ENCODE data around the gene RCSD1.
A peak's percentile ranks its signal among the peaks of the same experiment; 100 is the strongest.

The RCSD1 gene

GRCh38 chr1:167703557-167703956 is 73.5 kb downstream of the RCSD1 start:
- no peaks in the 10 kb centered on the region for H3K27me3 Mint-ChIP-seq
- ATAC-seq (replicated peaks): no peak
- H3K4me3 Mint-ChIP-seq: no peak overlapping the region
- peaks cover 73% of the 10 kb centered on the region for H3K36me3 Mint-ChIP-seq (ENCODE audit: insufficient read depth)
- no peaks in the 10 kb centered on the region for H3K9me3 Mint-ChIP-seq
- no peak for DNase-seq
- peak overlapping the region; percentile 22 to 35 for H3K27ac Mint-ChIP-seq
- H3K4me1 Mint-ChIP-seq (ENCODE audit: low read depth in 2 of 2): peaks cover 14 to 35% of the 10 kb centered on the region in 2 donors

- no peak for DNase-seq
- no peak for ATAC-seq (replicated peaks)
- peaks cover 16 to 26% of the 10 kb centered on the region in 2 donors for H3K4me1 Mint-ChIP-seq (ENCODE audit: low read depth in 2 of 2)
- no peaks in the 10 kb centered on the region for H3K27me3 Mint-ChIP-seq
- peak overlapping the region; percentile 22 to 35 for H3K27ac Mint-ChIP-seq
- no peaks in the 10 kb centered on the region for H3K9me3 Mint-ChIP-seq
- peaks cover 61% of the 10 kb centered on the region for H3K36me3 Mint-ChIP-seq (ENCODE audit: insufficient read depth)
- H3K4me3 Mint-ChIP-seq: no peak overlapping the region
Measured at GRCh38 chr1:167704715-167705114, 74.7 kb downstream of the RCSD1 start.

GRCh38 chr1:167705250-167705649 is 75.2 kb downstream of the RCSD1 start:
- H3K4me1 Mint-ChIP-seq (ENCODE audit: low read depth in 2 of 2): peaks cover 15 to 22% of the 10 kb centered on the region in 2 donors

GRCh38 chr1:167706363-167706762 is 76.3 kb downstream of the RCSD1 start:
- peak overlapping the region in 1 of 2 donors; percentile 75 for H3K27ac Mint-ChIP-seq
- no peaks in the 10 kb centered on the region for H3K27me3 Mint-ChIP-seq
- no peak for ATAC-seq (replicated peaks)
- no peaks in the 10 kb centered on the region for H3K9me3 Mint-ChIP-seq
- H3K4me1 Mint-ChIP-seq (ENCODE audit: low read depth in 2 of 2): peaks cover 15 to 18% of the 10 kb centered on the region in 2 donors
- no peak for DNase-seq
- no peak overlapping the region for H3K4me3 Mint-ChIP-seq
- H3K36me3 Mint-ChIP-seq (ENCODE audit: insufficient read depth): peaks cover 45% of the 10 kb centered on the region

More at GRCh38 chr1:167705250-167705649, 75.2 kb downstream of the RCSD1 start:
- Mint-ChIP-seq H3K4me3 (no peak overlapping the region), H3K36me3 (ENCODE audit: insufficient read depth) (peaks cover 56% of the 10 kb centered on the region), H3K27ac (no peak overlapping the region), H3K27me3 (no peaks in the 10 kb centered on the region), H3K9me3 (no peaks in the 10 kb centered on the region)
- DNase-seq: no peak
- ATAC-seq (replicated peaks): no peak

GRCh38 chr1:167706931-167707877 is 77.2 kb downstream of the RCSD1 start:
- Mint-ChIP-seq H3K27me3 (no peaks in the 10 kb centered on the region), H3K4me3 (no peak overlapping the region), H3K36me3 (ENCODE audit: insufficient read depth) (peaks cover 40% of the 10 kb centered on the region), H3K9me3 (no peaks in the 10 kb centered on the region), H3K4me1 (ENCODE audit: low read depth in 2 of 2) (peaks cover 14 to 15% of the 10 kb centered on the region in 2 donors), H3K27ac (peak overlapping the region; percentile 75 to 90)
- ATAC-seq (replicated peaks) (no peak), DNase-seq (no peak)

- ATAC-seq (replicated peaks) (no peak), DNase-seq (no peak)
- Mint-ChIP-seq H3K4me3 (no peak overlapping the region), H3K36me3 (ENCODE audit: insufficient read depth) (peaks cover 36% of the 10 kb centered on the region), H3K4me1 (ENCODE audit: low read depth in 2 of 2) (peaks cover 14 to 15% of the 10 kb centered on the region in 2 donors), H3K9me3 (no peaks in the 10 kb centered on the region), H3K27me3 (no peaks in the 10 kb centered on the region), H3K27ac (peak overlapping the region; percentile 70 to 90)
Measured at GRCh38 chr1:167707942-167708341, 77.9 kb downstream of the RCSD1 start.

GRCh38 chr1:167708940-167709389 is 78.9 kb downstream of the RCSD1 start:
- no peaks in the 10 kb centered on the region for H3K27me3 Mint-ChIP-seq

GRCh38 chr1:167710836-167711235 is 80.8 kb downstream of the RCSD1 start:
- peaks cover 27 to 33% of the 10 kb centered on the region in 2 donors for H3K4me1 Mint-ChIP-seq (ENCODE audit: low read depth in 2 of 2)
- peaks cover 5 to 10% of the 10 kb centered on the region in 2 donors for H3K27me3 Mint-ChIP-seq
- DNase-seq (no peak), ATAC-seq (replicated peaks) (no peak)
- H3K27ac Mint-ChIP-seq: peak overlapping the region in 1 of 2 donors; percentile 38
- peaks cover 37% of the 10 kb centered on the region for H3K36me3 Mint-ChIP-seq (ENCODE audit: insufficient read depth)
- peaks cover 0 to 4% of the 10 kb centered on the region in 2 donors for H3K9me3 Mint-ChIP-seq
- H3K4me3 Mint-ChIP-seq: no peak overlapping the region

More at GRCh38 chr1:167708940-167709389, 78.9 kb downstream of the RCSD1 start:
- DNase-seq: no peak
- Mint-ChIP-seq H3K9me3 (no peaks in the 10 kb centered on the region), H3K4me1 (ENCODE audit: low read depth in 2 of 2) (peaks cover 15 to 20% of the 10 kb centered on the region in 2 donors), H3K27ac (peak overlapping the region; percentile 17 to 90), H3K4me3 (no peak overlapping the region), H3K36me3 (ENCODE audit: insufficient read depth) (peaks cover 35% of the 10 kb centered on the region)
- ATAC-seq (replicated peaks): no peak

- Mint-ChIP-seq H3K36me3 (ENCODE audit: insufficient read depth) (peaks cover 46% of the 10 kb centered on the region), H3K4me1 (ENCODE audit: low read depth in 2 of 2) (peaks cover 29 to 36% of the 10 kb centered on the region in 2 donors), H3K27me3 (peaks cover 5 to 10% of the 10 kb centered on the region in 2 donors), H3K9me3 (peaks cover 0 to 4% of the 10 kb centered on the region in 2 donors), H3K27ac (no peak overlapping the region), H3K4me3 (no peak overlapping the region)
- ATAC-seq (replicated peaks) (no peak), DNase-seq (no peak)
Measured at GRCh38 chr1:167711797-167712196, 81.8 kb downstream of the RCSD1 start.

GRCh38 chr1:167713330-167714081 is 83.5 kb downstream of the RCSD1 start:
- peaks cover 41% of the 10 kb centered on the region for H3K36me3 Mint-ChIP-seq (ENCODE audit: insufficient read depth)
- peak overlapping the region; percentile 100 for H3K27ac Mint-ChIP-seq
- H3K27me3 Mint-ChIP-seq: peaks cover 5 to 10% of the 10 kb centered on the region in 2 donors
- ATAC-seq (replicated peaks) (no peak), DNase-seq (peak in 1 of 3 experiments; percentile 9)
- peak overlapping the region; percentile 88 to 91 for H3K4me3 Mint-ChIP-seq
- H3K9me3 Mint-ChIP-seq: peaks cover 0 to 4% of the 10 kb centered on the region in 2 donors
- peaks cover 33 to 36% of the 10 kb centered on the region in 2 donors for H3K4me1 Mint-ChIP-seq (ENCODE audit: low read depth in 2 of 2)

GRCh38 chr1:167714098-167714438 is 84.0 kb downstream of the RCSD1 start:
- H3K27ac Mint-ChIP-seq: peak overlapping the region; percentile 100
- DNase-seq (no peak), ATAC-seq (replicated peaks) (peak; percentile 65)
- peaks cover 41% of the 10 kb centered on the region for H3K36me3 Mint-ChIP-seq (ENCODE audit: insufficient read depth)
- H3K9me3 Mint-ChIP-seq: peaks cover 0 to 4% of the 10 kb centered on the region in 2 donors
- peaks cover 5 to 10% of the 10 kb centered on the region in 2 donors for H3K27me3 Mint-ChIP-seq
- H3K4me1 Mint-ChIP-seq (ENCODE audit: low read depth in 2 of 2): peaks cover 30 to 33% of the 10 kb centered on the region in 2 donors
- peak overlapping the region; percentile 88 to 91 for H3K4me3 Mint-ChIP-seq

- peaks cover 27 to 33% of the 10 kb centered on the region in 2 donors for H3K4me1 Mint-ChIP-seq (ENCODE audit: low read depth in 2 of 2)
- H3K9me3 Mint-ChIP-seq: peaks cover 0 to 4% of the 10 kb centered on the region in 2 donors
- H3K36me3 Mint-ChIP-seq (ENCODE audit: insufficient read depth): peaks cover 41% of the 10 kb centered on the region
- peak; percentile 58 for ATAC-seq (replicated peaks)
- H3K27me3 Mint-ChIP-seq: peaks cover 5 to 10% of the 10 kb centered on the region in 2 donors
- peak overlapping the region; percentile 88 to 91 for H3K4me3 Mint-ChIP-seq
- DNase-seq: peak; percentile 87 to 89 (median 89)
- H3K27ac Mint-ChIP-seq: peak overlapping the region; percentile 100
Measured at GRCh38 chr1:167714439-167715156, 84.6 kb downstream of the RCSD1 start.
